A673 (cell line): ENCODE data around the gene CTIF. TPM values are rescaled to one million over a fixed set of nuclear protein-coding genes. Genes with fewer than 3 reads are reported as not detected.

ENCODE experiments used
- BruUV-seq: library from RNA; stranded (reverse); fragments of 400-500 nt; replicated peaks from 2 replicates; lab custom pipeline; 2021; lab: Mats Ljungman, UMichigan
- CTCF ChIA-PET: fragments of 300-600 bp; sonication (Branson Sonifier 250); formaldehyde crosslinking; loops from one replicate; lab custom pipeline; 2022; ENCODE audit warnings: antibody characterized with exemption; lab: Charles Lee
- POLR2A ChIA-PET: fragments of 300-600 bp; sonication (Branson Sonifier 250); formaldehyde crosslinking; loops from one replicate; lab custom pipeline; 2022; ENCODE audit warnings: antibody characterized with exemption; ENCODE audit not compliant: low non-redundant PET; lab: Charles Lee
- DNase-seq: peaks from one replicate; pipeline ENCODE4 v3.0.0-alpha.2; 2015; ENCODE audit warnings: low spot score
- H3K27ac ChIP-seq: fragments of 200-600 bp; sonication (generic); 2 replicates; pipeline ENCODE4 v1.5.1; 2016; ENCODE audit warnings: mixed run types, low read depth, mild to moderate bottlenecking, mixed read lengths, antibody characterized with exemption, low read length; ENCODE audit not compliant: poor library complexity, severe bottlenecking
- H3K27me3 ChIP-seq: fragments of 200-600 bp; sonication (generic); replicated peaks from 2 replicates; pipeline ENCODE4 v1.6.1; 2017; ENCODE audit warnings: mixed run types, low read depth, mild to moderate bottlenecking, mixed read lengths, antibody characterized with exemption, low read length; ENCODE audit not compliant: insufficient read depth, poor library complexity
- H3K36me3 ChIP-seq: fragments of 200-600 bp; sonication (generic); 2 replicates; pipeline ENCODE4 v1.6.1; 2016; ENCODE audit warnings: mixed run types, mild to moderate bottlenecking, mixed read lengths, antibody characterized with exemption, low read length; ENCODE audit not compliant: insufficient read depth, poor library complexity, severe bottlenecking
- H3K4me1 ChIP-seq: fragments of 200-600 bp; sonication (generic); 2 replicates; pipeline ENCODE4 v1.6.1; 2017; ENCODE audit warnings: mixed run types, mild to moderate bottlenecking, mixed read lengths, antibody characterized with exemption, low read length; ENCODE audit not compliant: insufficient read depth, poor library complexity, severe bottlenecking
- H3K4me3 ChIP-seq: fragments of 200-600 bp; sonication (generic); 2 replicates; pipeline ENCODE4 v1.5.1; 2016; ENCODE audit warnings: low read depth, mixed run types, mild to moderate bottlenecking, mixed read lengths, low read length; ENCODE audit not compliant: poor library complexity, severe bottlenecking
- H3K9me3 ChIP-seq: fragments of 200-600 bp; sonication (generic); 2 replicates; pipeline ENCODE4 v1.6.1; 2016; ENCODE audit warnings: mixed run types, low read depth, mild to moderate bottlenecking, mixed read lengths, antibody characterized with exemption, low read length; ENCODE audit not compliant: poor library complexity, severe bottlenecking
- CTCF ChIP-seq: fragments of 300-800, 200-600 bp; sonication (generic); conservative IDR thresholded peaks from 2 replicates; pipeline ENCODE4 v1.5.1; 2017; ENCODE audit warnings: low read depth, mild to moderate bottlenecking, antibody characterized with exemption, low read length, moderate library complexity, mixed read lengths
- EZH2 ChIP-seq: fragments of 200-600 bp; sonication (generic); IDR thresholded peaks from 2 replicates; pipeline ENCODE4 v1.6.1; 2017; ENCODE audit warnings: borderline replicate concordance, low read depth, mild to moderate bottlenecking, mixed read lengths, antibody characterized with exemption, low read length; ENCODE audit not compliant: poor library complexity, severe bottlenecking
- intact Hi-C: fragments of 100-400 bp; cut with micrococcal nuclease; formaldehyde crosslinking; loops from one replicate; pipeline ENCODE4 v1.10.0; 2022; ENCODE audit not compliant: unreplicated experiment
- total RNA-seq: library from RNA; stranded (reverse); gene quantifications from 2 replicates; pipeline ENCODE4 v1.2.3, GENCODE V29; 2021

The CTIF gene
- total RNA-seq, 1 experiment from 2014 or later, result 23.5 TPM

- TF ChIP-seq CTCF (no peak), EZH2 (no peak)
- no peak overlapping the region for H3K27ac ChIP-seq
- CTCF ChIA-PET, result no interaction called here
Measured at GRCh38 chr18:48528861-48529260, 10.0 kb upstream of the CTIF start.

GRCh38 chr18:48529796-48530195, 9.0 kb upstream of the CTIF start:
- Histone ChIP-seq H3K27ac (no peak overlapping the region), H3K9me3 (no peaks in the 10 kb centered on the region), H3K4me3 (no peak overlapping the region), H3K27me3 (peaks cover 3% of the 10 kb centered on the region), H3K36me3 (no peaks in the 10 kb centered on the region), H3K4me1 (peaks cover 23% of the 10 kb centered on the region)
- ChIA-PET CTCF (no interaction called here), POLR2A (no interaction called here)
- BruUV-seq, result no TSS peak
- intact Hi-C loops, result no loop called here
- DNase-seq, result no peak
- TF ChIP-seq EZH2 (no peak), CTCF (no peak)

More at GRCh38 chr18:48528861-48529260, 10.0 kb upstream of the CTIF start:
- intact Hi-C loops, result no loop called here
- Histone ChIP-seq H3K4me1 (peaks cover 14% of the 10 kb centered on the region), H3K9me3 (no peaks in the 10 kb centered on the region), H3K4me3 (no peak overlapping the region), H3K27me3 (peaks cover 3% of the 10 kb centered on the region), H3K36me3 (no peaks in the 10 kb centered on the region)
- BruUV-seq, result no TSS peak
- DNase-seq, result no peak
- POLR2A ChIA-PET, result no interaction called here

GRCh38 chr18:48530399-48531081, 8.3 kb upstream of the CTIF start:
- no peak for DNase-seq
- ChIA-PET POLR2A (no interaction called here), CTCF (interaction anchor here (0.6 kb wide), 1 partner anchor 9 kb away, joined by 3 read pairs; no protein-coding TSS in a partner anchor)
- Histone ChIP-seq H3K4me3 (no peak overlapping the region), H3K36me3 (no peaks in the 10 kb centered on the region), H3K9me3 (no peaks in the 10 kb centered on the region), H3K4me1 (peaks cover 23% of the 10 kb centered on the region), H3K27ac (no peak overlapping the region), H3K27me3 (peaks cover 3% of the 10 kb centered on the region)
- BruUV-seq, result no TSS peak
- TF ChIP-seq CTCF, result no peak
- no peak for TF ChIP-seq EZH2
- intact Hi-C loops, result no loop called here
